Neural progenitor cell (in vitro differentiated cells): ENCODE results near the gene SIGLEC10. TPM values are rescaled to one million over a fixed set of nuclear protein-coding genes. Genes with fewer than 3 reads are reported as not detected.

Source experiments
- DNase-seq: peaks from one replicate; pipeline ENCODE4 v3.0.0-alpha.2; 2016; ENCODE audit warnings: low spot score
- H2AFZ ChIP-seq: fragments of 200-600 bp; sonication (generic); replicated peaks from 2 replicates; pipeline ENCODE4 v1.6.1; 2016; ENCODE audit warnings: antibody characterized with exemption
- H3F3A ChIP-seq: fragments of 200-600 bp; sonication (generic); 2 replicates; pipeline ENCODE4 v1.6.1; 2016; ENCODE audit warnings: antibody characterized with exemption, low read depth
- H3K27ac ChIP-seq: fragments of 200-600 bp; sonication (generic); 2 replicates; pipeline ENCODE4 v1.5.1; 2016; ENCODE audit warnings: mild to moderate bottlenecking
- H3K27me3 ChIP-seq: fragments of 200-600 bp; sonication (generic); 2 replicates; pipeline ENCODE4 v1.6.1; 2016; ENCODE audit warnings: mild to moderate bottlenecking, moderate library complexity
- H3K36me3 ChIP-seq: fragments of 200-600 bp; sonication (generic); 2 replicates; pipeline ENCODE4 v1.5.1; 2016
- H3K4me1 ChIP-seq: fragments of 200-600 bp; sonication (generic); 2 replicates; pipeline ENCODE4 v1.6.1; 2016; ENCODE audit warnings: mixed run types
- H3K4me2 ChIP-seq: fragments of 200-600 bp; sonication (generic); 2 replicates; pipeline ENCODE4 v1.6.1; 2016
- H3K4me3 ChIP-seq: fragments of 200-600 bp; sonication (generic); 2 replicates; pipeline ENCODE4 v1.5.1; 2016
- H3K79me2 ChIP-seq: fragments of 200-600 bp; sonication (generic); 2 replicates; pipeline ENCODE4 v1.6.1; 2016; ENCODE audit warnings: low read depth
- H3K9ac ChIP-seq: fragments of 200-600 bp; sonication (generic); 2 replicates; pipeline ENCODE4 v1.6.1; 2016
- H3K9me3 ChIP-seq: fragments of 200-600 bp; sonication (generic); 2 replicates; pipeline ENCODE4 v1.5.1; 2016; ENCODE audit warnings: low read depth
- H4K20me1 ChIP-seq: fragments of 200-600 bp; sonication (generic); 2 replicates; pipeline ENCODE4 v1.6.1; 2016; ENCODE audit warnings: low read depth
- H3K27ac Mint-ChIP-seq: 3 replicates; pipeline ENCODE4 v1.8.0; 2021; ENCODE audit warnings: mixed read lengths
- H3K27me3 Mint-ChIP-seq: 2 replicates; pipeline ENCODE4 v1.8.0; 2022; ENCODE audit warnings: low read depth, mild to moderate bottlenecking, inconsistent platforms, moderate library complexity, mixed read lengths; ENCODE audit not compliant: insufficient read depth
- H3K36me3 Mint-ChIP-seq: 3 replicates; pipeline ENCODE4 v1.8.0; 2021; ENCODE audit warnings: mixed read lengths
- H3K4me1 Mint-ChIP-seq: 3 replicates; pipeline ENCODE4 v1.8.0; 2021; ENCODE audit warnings: mixed read lengths
- H3K4me3 Mint-ChIP-seq: 3 replicates; pipeline ENCODE4 v1.8.0; 2021; ENCODE audit warnings: mild to moderate bottlenecking, moderate library complexity, mixed read lengths
- H3K9me3 Mint-ChIP-seq: 3 replicates; pipeline ENCODE4 v1.8.0; 2020; ENCODE audit warnings: mixed read lengths
- EZH2 ChIP-seq: fragments of 200-600 bp; sonication (generic); IDR thresholded peaks from 2 replicates; pipeline ENCODE4 v1.6.1; 2017; ENCODE audit warnings: antibody characterized with exemption, mild to moderate bottlenecking, moderate library complexity
- EZH2phosphoT487 ChIP-seq: fragments of 200-600 bp; sonication (generic); IDR thresholded peaks from 2 replicates; pipeline ENCODE4 v1.6.1; 2017; ENCODE audit warnings: antibody characterized with exemption
- total RNA-seq: library from RNA; depleted of rRNA; stranded (reverse); fragments of >200 nt; gene quantifications from 2 replicates; pipeline ENCODE4 v1.2.3, GENCODE V29; 2015; ENCODE audit warnings: low replicate concordance
- TF ChIP-seq, protein P1 (sequence below): fragments of 200-600 bp; sonication (generic); IDR thresholded peaks from 2 replicates; pipeline ENCODE4 v1.5.1; 2017; ENCODE audit warnings: antibody characterized with exemption, mild to moderate bottlenecking

Gene SIGLEC10
- total RNA-seq, 1 donor from 2014 or later = not detected

DNA sequence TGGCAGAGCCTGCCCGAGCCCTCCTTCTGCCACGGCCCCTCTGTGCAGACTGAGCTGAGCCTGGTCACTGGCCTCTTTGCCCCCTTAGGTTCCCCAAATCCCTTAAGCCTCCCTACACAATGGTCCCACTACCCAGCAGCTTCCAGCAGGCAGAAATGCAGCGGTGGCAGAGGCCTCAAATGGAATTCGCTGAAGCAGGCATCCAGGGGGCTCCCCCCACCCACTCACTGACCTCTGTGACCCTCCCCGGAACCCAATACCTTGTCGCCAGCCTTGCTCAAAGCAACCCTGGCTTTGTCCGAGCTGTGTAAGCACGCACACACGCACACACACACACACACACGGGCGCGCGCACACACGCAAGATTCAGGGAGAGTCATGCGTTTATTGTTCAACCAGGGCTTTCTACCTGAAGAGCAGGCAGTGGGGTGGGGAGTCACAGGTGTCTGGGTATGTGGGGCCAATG, 29.5 kb downstream of the SIGLEC10 start, which contains the start of gene LIM2:
LIM2 (minus strand) TSS at position 51 of the 466 bp plus-strand sequence. CDS start 531 bp downstream, outside the sequence.
- no peaks in the 10 kb centered on the region for H4K20me1 ChIP-seq
- H3K9me3 ChIP-seq = no peaks in the 10 kb centered on the region
- no peaks in the 10 kb centered on the region for H3K9me3 Mint-ChIP-seq
- H3K79me2 ChIP-seq = no peaks in the 10 kb centered on the region
- H3K27me3 ChIP-seq = no peaks in the 10 kb centered on the region
- peaks cover 4% of the 10 kb centered on the region for H3K27me3 Mint-ChIP-seq
- no peak within 1 kb of the TSS for H3K9ac ChIP-seq
- peak within 1 kb of the TSS; percentile 53 for H3K27ac ChIP-seq
- peak within 1 kb of the TSS; percentile 34 for H2AFZ ChIP-seq
- H3K4me3 Mint-ChIP-seq = peak within 1 kb of the TSS; percentile 30
- H3K36me3 Mint-ChIP-seq = no peaks in the 10 kb centered on the region
- H3K4me1 Mint-ChIP-seq = peaks cover 20% of the 10 kb centered on the region
- H3K4me1 ChIP-seq = peaks cover 26% of the 10 kb centered on the region
- H3K27ac Mint-ChIP-seq = peak within 1 kb of the TSS; percentile 76
- TF ChIP-seq, protein P1, sequence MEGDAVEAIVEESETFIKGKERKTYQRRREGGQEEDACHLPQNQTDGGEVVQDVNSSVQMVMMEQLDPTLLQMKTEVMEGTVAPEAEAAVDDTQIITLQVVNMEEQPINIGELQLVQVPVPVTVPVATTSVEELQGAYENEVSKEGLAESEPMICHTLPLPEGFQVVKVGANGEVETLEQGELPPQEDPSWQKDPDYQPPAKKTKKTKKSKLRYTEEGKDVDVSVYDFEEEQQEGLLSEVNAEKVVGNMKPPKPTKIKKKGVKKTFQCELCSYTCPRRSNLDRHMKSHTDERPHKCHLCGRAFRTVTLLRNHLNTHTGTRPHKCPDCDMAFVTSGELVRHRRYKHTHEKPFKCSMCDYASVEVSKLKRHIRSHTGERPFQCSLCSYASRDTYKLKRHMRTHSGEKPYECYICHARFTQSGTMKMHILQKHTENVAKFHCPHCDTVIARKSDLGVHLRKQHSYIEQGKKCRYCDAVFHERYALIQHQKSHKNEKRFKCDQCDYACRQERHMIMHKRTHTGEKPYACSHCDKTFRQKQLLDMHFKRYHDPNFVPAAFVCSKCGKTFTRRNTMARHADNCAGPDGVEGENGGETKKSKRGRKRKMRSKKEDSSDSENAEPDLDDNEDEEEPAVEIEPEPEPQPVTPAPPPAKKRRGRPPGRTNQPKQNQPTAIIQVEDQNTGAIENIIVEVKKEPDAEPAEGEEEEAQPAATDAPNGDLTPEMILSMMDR = no peak
- TF ChIP-seq EZH2 = no peak
- no peak for TF ChIP-seq EZH2phosphoT487
- peak within 1 kb of the TSS; percentile 67 for H3K4me2 ChIP-seq
- H3K4me3 ChIP-seq = no peak within 1 kb of the TSS
- no peaks in the 10 kb centered on the region for H3K36me3 ChIP-seq
- DNase-seq = peak; percentile 82
- peaks cover 8% of the 10 kb centered on the region for H3F3A ChIP-seq

DNA sequence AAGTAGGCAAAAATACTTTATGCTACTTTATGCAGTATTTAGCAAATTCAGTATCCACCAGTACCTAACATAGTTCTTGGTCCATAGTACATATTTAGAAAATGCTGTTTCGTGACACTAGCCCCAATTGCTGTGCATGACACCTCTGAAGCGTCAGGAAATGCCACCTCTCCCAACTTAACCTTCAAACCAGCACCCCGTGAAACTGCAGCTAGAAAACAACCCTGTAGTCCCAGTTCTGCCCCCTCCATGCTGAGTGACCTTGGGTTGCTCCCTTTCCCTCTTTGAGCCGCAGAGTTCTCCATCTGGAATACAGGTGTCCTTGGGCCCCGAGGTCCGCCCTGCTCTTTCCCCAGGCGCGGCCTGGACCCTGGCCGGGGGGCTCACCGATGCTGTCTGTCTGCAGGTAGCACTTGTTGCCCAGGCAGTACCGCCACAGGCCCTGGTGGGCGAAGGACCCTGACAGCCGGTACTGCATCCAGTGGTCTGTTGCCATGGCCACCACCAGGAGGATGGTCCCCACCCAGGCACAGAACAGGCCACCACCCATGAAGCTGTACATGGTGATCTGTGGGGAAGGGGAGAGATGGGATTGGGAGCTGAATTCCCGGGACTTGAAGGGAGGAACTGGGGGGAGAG, 30.4 kb downstream of the SIGLEC10 start:
- H3K27ac Mint-ChIP-seq = peak overlapping the region; percentile 66

DNA sequence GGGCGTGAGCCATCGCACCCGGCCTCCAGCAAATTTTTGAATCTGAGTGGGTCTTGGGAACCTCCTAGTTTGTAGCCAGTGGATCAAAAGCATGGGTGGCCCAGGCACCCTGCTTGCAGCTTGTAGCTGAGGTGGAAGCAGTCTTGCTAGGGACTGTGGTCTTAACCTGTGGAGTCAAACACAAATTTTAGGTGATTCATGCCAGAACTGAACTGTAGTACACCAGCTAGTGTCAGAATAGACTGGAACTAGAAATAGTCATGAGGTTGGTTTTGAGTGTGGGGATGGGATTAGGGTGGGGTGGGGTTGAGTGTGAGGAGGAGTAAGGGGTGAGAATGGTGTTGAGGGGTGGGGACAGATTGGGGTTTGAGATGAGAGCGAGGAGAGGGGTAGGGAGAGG, 35.4 kb downstream of the SIGLEC10 start:
- H3K9me3 Mint-ChIP-seq = peaks cover 9% of the 10 kb centered on the region
- no peak overlapping the region for H3K9ac ChIP-seq
- no peak for TF ChIP-seq EZH2phosphoT487

More for the DNA sequence above, 30.4 kb downstream of the SIGLEC10 start:
- TF ChIP-seq, protein P1 = no peak
- no peak for TF ChIP-seq EZH2
- TF ChIP-seq EZH2phosphoT487 = no peak
- no peak for DNase-seq
- H3K4me1 ChIP-seq = peaks cover 26% of the 10 kb centered on the region
- peaks cover 18% of the 10 kb centered on the region for H3K4me1 Mint-ChIP-seq
- no peak overlapping the region for H3K9ac ChIP-seq
- H3K4me2 ChIP-seq = peak overlapping the region; percentile 67
- H3K36me3 ChIP-seq = no peaks in the 10 kb centered on the region
- H3K27me3 ChIP-seq = no peaks in the 10 kb centered on the region
- H3K9me3 Mint-ChIP-seq = peaks cover 3% of the 10 kb centered on the region
- peaks cover 4% of the 10 kb centered on the region for H3F3A ChIP-seq
- no peak overlapping the region for H3K4me3 ChIP-seq
- H3K27ac ChIP-seq = no peak overlapping the region
- H3K27me3 Mint-ChIP-seq = peaks cover 5% of the 10 kb centered on the region
- H2AFZ ChIP-seq = no peak overlapping the region
- H3K4me3 Mint-ChIP-seq = no peak overlapping the region
- no peaks in the 10 kb centered on the region for H4K20me1 ChIP-seq
- H3K36me3 Mint-ChIP-seq = no peaks in the 10 kb centered on the region
- no peaks in the 10 kb centered on the region for H3K79me2 ChIP-seq
- no peaks in the 10 kb centered on the region for H3K9me3 ChIP-seq

DNA sequence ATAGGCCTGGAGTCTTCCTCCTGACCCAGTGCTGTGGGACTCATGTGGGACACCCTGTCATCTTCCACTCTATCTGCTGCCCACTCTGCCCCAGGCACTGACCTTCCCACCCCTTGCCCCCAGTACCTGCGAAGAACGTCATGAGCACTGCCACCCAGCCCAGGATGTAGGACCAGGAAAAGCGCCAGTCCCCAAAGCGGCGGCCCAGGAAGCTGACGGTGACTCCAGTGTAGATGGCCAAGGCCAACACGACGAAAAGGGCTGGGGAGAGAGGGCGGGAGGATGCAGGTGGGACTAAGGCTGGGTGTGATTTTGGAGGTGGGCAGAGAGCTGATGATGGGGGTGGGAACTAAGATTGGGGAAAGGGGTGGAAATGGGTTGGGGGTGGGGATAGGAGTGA, 37.1 kb downstream of the SIGLEC10 start:
- H3K27ac Mint-ChIP-seq = no peak overlapping the region
- no peaks in the 10 kb centered on the region for H3K79me2 ChIP-seq

More for the DNA sequence above, 35.4 kb downstream of the SIGLEC10 start:
- peaks cover 2% of the 10 kb centered on the region for H3K4me1 Mint-ChIP-seq
- H3F3A ChIP-seq = no peaks in the 10 kb centered on the region
- H3K27me3 Mint-ChIP-seq = peaks cover 7% of the 10 kb centered on the region
- no peak overlapping the region for H2AFZ ChIP-seq
- DNase-seq = no peak
- no peaks in the 10 kb centered on the region for H3K36me3 ChIP-seq
- H3K79me2 ChIP-seq = no peaks in the 10 kb centered on the region
- no peak overlapping the region for H3K27ac Mint-ChIP-seq
- H3K27me3 ChIP-seq = no peaks in the 10 kb centered on the region
- H3K4me2 ChIP-seq = no peak overlapping the region
- H3K4me3 ChIP-seq = no peak overlapping the region
- H3K27ac ChIP-seq = no peak overlapping the region
- H3K4me1 ChIP-seq = peaks cover under 1% of the 10 kb centered on the region
- H3K9me3 ChIP-seq = no peaks in the 10 kb centered on the region
- no peak overlapping the region for H3K4me3 Mint-ChIP-seq
- no peaks in the 10 kb centered on the region for H4K20me1 ChIP-seq
- no peaks in the 10 kb centered on the region for H3K36me3 Mint-ChIP-seq

More for the DNA sequence above, 37.1 kb downstream of the SIGLEC10 start:
- DNase-seq = no peak
- H3F3A ChIP-seq = no peaks in the 10 kb centered on the region
- no peak overlapping the region for H2AFZ ChIP-seq
- H3K36me3 Mint-ChIP-seq = no peaks in the 10 kb centered on the region
- H3K4me1 ChIP-seq = no peaks in the 10 kb centered on the region
- H3K4me2 ChIP-seq = no peak overlapping the region
- no peak overlapping the region for H3K4me3 ChIP-seq
- no peaks in the 10 kb centered on the region for H3K27me3 ChIP-seq
- no peaks in the 10 kb centered on the region for H3K9me3 ChIP-seq
- no peaks in the 10 kb centered on the region for H3K36me3 ChIP-seq
- no peak overlapping the region for H3K9ac ChIP-seq
- H4K20me1 ChIP-seq = no peaks in the 10 kb centered on the region
- TF ChIP-seq EZH2 (no peak), EZH2phosphoT487 (no peak)
- TF ChIP-seq, protein P1 = no peak
- H3K4me3 Mint-ChIP-seq = no peak overlapping the region
- no peaks in the 10 kb centered on the region for H3K4me1 Mint-ChIP-seq
- peaks cover 9% of the 10 kb centered on the region for H3K9me3 Mint-ChIP-seq
- no peak overlapping the region for H3K27ac ChIP-seq
- peaks cover 8% of the 10 kb centered on the region for H3K27me3 Mint-ChIP-seq
